Measurements from ENCODE around the gene TTPAL. TPM values are rescaled to one million over a fixed set of nuclear protein-coding genes. Genes with fewer than 3 reads are reported as not detected.

The TTPAL gene
- total RNA-seq, 1 experiment from 2014 or later: 14.0 TPM

GRCh38 chr20:44488551-44488950 is 12.9 kb downstream of the TTPAL start:
- POLR2A ChIA-PET (ENCODE audit: unreplicated experiment): no interaction called here
- ATAC-seq (no peak), DNase-seq (no peak)
- Histone ChIP-seq H3K4me3 (ENCODE audit: low read length) (no peak overlapping the region), H3K79me2 (ENCODE audit: low read length) (no peaks in the 10 kb centered on the region), H3K4me2 (ENCODE audit: low read length) (no peak overlapping the region), H3K27me3 (ENCODE audit: low read length) (no peaks in the 10 kb centered on the region), H3K36me3 (ENCODE audit: low read depth, low read length) (peaks cover 44% of the 10 kb centered on the region), H2AFZ (ENCODE audit: low read length) (no peak overlapping the region), H3F3A (ENCODE audit: low read length, unreplicated experiment) (no peaks in the 10 kb centered on the region), H3K9me2 (replicated peaks; ENCODE audit: low read length) (no peaks in the 10 kb centered on the region), H3K27ac (ENCODE audit: low read length) (no peak overlapping the region), H3K4me1 (ENCODE audit: insufficient read depth, low read length) (peaks cover 4% of the 10 kb centered on the region), H4K20me1 (ENCODE audit: low read length) (no peaks in the 10 kb centered on the region), H3K9ac (ENCODE audit: low read length) (no peak overlapping the region), H3K9me3 (ENCODE audit: low read length) (no peaks in the 10 kb centered on the region)
- no peak for TF ChIP-seq EZH2phosphoT487 (IDR thresholded peaks at IDR 0.05; ENCODE audit: borderline replicate concordance, low read length)
- intact Hi-C loops (cut with micrococcal nuclease): no loop called here
- BruUV-seq (replicated peaks): no TSS peak
- CTCF ChIA-PET: no interaction called here

DNA sequence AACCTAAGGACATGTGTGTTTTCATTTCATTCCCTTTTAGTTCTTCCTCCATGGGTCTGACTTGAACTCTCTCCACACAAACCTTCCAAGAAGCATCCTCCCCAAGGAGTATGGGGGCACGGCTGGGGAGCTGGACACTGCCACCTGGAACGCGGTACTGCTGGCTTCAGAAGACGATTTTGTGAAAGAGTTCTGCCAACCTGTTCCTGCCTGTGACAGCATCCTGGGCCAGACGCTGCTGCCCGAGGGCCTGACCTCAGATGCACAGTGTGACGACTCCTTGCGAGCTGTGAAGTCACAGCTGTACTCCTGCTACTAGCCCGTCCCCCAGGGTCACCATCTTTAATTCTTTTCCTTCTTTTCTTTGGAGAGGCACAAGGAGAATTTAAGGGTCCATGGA is 13.5 kb downstream of the TTPAL start:
- Histone ChIP-seq H3K36me3 (ENCODE audit: low read depth, low read length) (peaks cover 45% of the 10 kb centered on the region), H4K20me1 (ENCODE audit: low read length) (no peaks in the 10 kb centered on the region), H3K9me3 (ENCODE audit: low read length) (no peaks in the 10 kb centered on the region), H3K4me2 (ENCODE audit: low read length) (no peak overlapping the region), H3K9ac (ENCODE audit: low read length) (no peak overlapping the region), H3K4me3 (ENCODE audit: low read length) (no peak overlapping the region), H3K27me3 (ENCODE audit: low read length) (no peaks in the 10 kb centered on the region), H3K27ac (ENCODE audit: low read length) (no peak overlapping the region), H3K79me2 (ENCODE audit: low read length) (no peaks in the 10 kb centered on the region), H2AFZ (ENCODE audit: low read length) (no peak overlapping the region), H3K4me1 (ENCODE audit: insufficient read depth, low read length) (peaks cover 11% of the 10 kb centered on the region), H3K9me2 (replicated peaks; ENCODE audit: low read length) (no peaks in the 10 kb centered on the region), H3F3A (ENCODE audit: low read length, unreplicated experiment) (peaks cover 4% of the 10 kb centered on the region)
- intact Hi-C loops (cut with micrococcal nuclease): no loop called here
- DNase-seq: no peak
- no peak for TF ChIP-seq EZH2 (IDR thresholded peaks at IDR 0.05; ENCODE audit: low read length, unreplicated experiment)
- no peak for TF ChIP-seq EZH2phosphoT487 (IDR thresholded peaks at IDR 0.05; ENCODE audit: borderline replicate concordance, low read length)
- TF ChIP-seq, protein P1, sequence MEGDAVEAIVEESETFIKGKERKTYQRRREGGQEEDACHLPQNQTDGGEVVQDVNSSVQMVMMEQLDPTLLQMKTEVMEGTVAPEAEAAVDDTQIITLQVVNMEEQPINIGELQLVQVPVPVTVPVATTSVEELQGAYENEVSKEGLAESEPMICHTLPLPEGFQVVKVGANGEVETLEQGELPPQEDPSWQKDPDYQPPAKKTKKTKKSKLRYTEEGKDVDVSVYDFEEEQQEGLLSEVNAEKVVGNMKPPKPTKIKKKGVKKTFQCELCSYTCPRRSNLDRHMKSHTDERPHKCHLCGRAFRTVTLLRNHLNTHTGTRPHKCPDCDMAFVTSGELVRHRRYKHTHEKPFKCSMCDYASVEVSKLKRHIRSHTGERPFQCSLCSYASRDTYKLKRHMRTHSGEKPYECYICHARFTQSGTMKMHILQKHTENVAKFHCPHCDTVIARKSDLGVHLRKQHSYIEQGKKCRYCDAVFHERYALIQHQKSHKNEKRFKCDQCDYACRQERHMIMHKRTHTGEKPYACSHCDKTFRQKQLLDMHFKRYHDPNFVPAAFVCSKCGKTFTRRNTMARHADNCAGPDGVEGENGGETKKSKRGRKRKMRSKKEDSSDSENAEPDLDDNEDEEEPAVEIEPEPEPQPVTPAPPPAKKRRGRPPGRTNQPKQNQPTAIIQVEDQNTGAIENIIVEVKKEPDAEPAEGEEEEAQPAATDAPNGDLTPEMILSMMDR (conservative IDR thresholded peaks at IDR 0.05; ENCODE audit: low read depth, low read length): no peak
- POLR2A ChIA-PET (ENCODE audit: unreplicated experiment): no interaction called here
- no peak for ATAC-seq
- CTCF ChIA-PET: no interaction called here
- BruUV-seq (replicated peaks): no TSS peak

DNA sequence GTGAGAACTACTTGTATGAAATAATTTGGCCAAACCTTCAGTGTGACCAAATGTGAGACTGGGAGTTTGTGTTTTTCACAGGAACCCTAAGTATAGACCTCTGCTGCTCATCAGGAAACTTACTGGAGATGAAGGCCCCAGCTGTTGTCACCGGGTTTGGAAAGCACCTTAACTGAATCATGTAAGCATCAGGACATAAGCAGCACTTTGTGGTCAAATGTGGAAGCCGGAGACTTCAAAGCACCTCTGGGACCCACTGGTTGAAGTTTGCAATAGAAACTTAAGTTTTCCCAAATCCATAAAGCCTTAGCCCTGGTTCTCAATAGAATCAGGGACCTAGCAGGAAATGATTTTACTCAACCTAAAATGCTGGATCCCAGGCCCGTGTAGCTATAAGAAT is 14.3 kb downstream of the TTPAL start:
- Histone ChIP-seq H2AFZ (ENCODE audit: low read length) (no peak overlapping the region), H3K9me2 (replicated peaks; ENCODE audit: low read length) (no peaks in the 10 kb centered on the region), H3K27ac (ENCODE audit: low read length) (0 out of 2 replicates have a peak overlapping the region, but pooled peaks have one; percentile 14), H3K27me3 (ENCODE audit: low read length) (no peaks in the 10 kb centered on the region), H3K4me1 (ENCODE audit: insufficient read depth, low read length) (peaks cover 18% of the 10 kb centered on the region), H3F3A (ENCODE audit: low read length, unreplicated experiment) (peaks cover 11% of the 10 kb centered on the region), H3K4me3 (ENCODE audit: low read length) (no peak overlapping the region), H3K4me2 (ENCODE audit: low read length) (no peak overlapping the region), H3K9me3 (ENCODE audit: low read length) (no peaks in the 10 kb centered on the region), H3K9ac (ENCODE audit: low read length) (no peak overlapping the region), H3K36me3 (ENCODE audit: low read depth, low read length) (peaks cover 52% of the 10 kb centered on the region), H3K79me2 (ENCODE audit: low read length) (no peaks in the 10 kb centered on the region; the same call in 1 of the 2 replicates), H4K20me1 (ENCODE audit: low read length) (no peaks in the 10 kb centered on the region)
- no peak for ATAC-seq
- intact Hi-C loops (cut with micrococcal nuclease): no loop called here
- no peak for TF ChIP-seq EZH2phosphoT487 (IDR thresholded peaks at IDR 0.05; ENCODE audit: borderline replicate concordance, low read length)
- TF ChIP-seq, protein P1 (conservative IDR thresholded peaks at IDR 0.05; ENCODE audit: low read depth, low read length): no peak
- no peak for TF ChIP-seq EZH2 (IDR thresholded peaks at IDR 0.05; ENCODE audit: low read length, unreplicated experiment)
- POLR2A ChIA-PET (ENCODE audit: unreplicated experiment): no interaction called here
- CTCF ChIA-PET: no interaction called here
- no peak for DNase-seq
- no TSS peak for BruUV-seq (replicated peaks)
